GM21515 (cell line): Measurements from ENCODE around the gene TET3.
A peak's percentile ranks its signal among the peaks of the same experiment; 100 is the strongest.
"Not testable (repeated sequence)": the region's sequence is repeated elsewhere in the genome, so short reads cannot be mapped to it uniquely, and the experiment has no call there.

Source experiments
- ATAC-seq: cut with Tn5 transposase; IDR thresholded peaks from one replicate; pipeline ENCODE4 v1.9.1; 2021; ENCODE audit not compliant: unreplicated experiment

The TET3 gene

GRCh38 chr2:73984203-73984921 lies at the start of gene TET3:
Gene TET3 (plus strand): TSS chr2:73984910. CDS start chr2:73986404, 1,494 bp downstream.
- ATAC-seq, result peak; percentile 35

DNA sequence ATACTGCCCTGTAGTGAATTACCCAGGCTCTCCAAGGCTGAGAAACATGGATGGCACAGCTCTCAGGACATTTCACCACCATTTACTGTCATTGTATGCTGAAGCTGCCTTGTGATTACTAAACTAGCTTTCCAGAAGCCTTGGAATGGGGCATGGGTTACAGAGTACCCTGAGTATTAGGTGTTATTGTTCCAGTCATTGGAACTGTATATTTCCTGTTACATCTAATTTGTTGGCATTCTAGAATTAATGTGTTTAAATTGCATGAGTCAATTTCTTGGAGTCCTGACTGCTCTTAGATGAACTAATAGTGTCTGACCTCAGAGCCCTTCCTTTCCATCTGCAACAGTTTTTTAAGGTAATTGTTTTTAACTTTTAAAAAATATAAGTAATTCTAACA lies 49.1 kb upstream of the TET3 start:
- no peak for ATAC-seq

DNA sequence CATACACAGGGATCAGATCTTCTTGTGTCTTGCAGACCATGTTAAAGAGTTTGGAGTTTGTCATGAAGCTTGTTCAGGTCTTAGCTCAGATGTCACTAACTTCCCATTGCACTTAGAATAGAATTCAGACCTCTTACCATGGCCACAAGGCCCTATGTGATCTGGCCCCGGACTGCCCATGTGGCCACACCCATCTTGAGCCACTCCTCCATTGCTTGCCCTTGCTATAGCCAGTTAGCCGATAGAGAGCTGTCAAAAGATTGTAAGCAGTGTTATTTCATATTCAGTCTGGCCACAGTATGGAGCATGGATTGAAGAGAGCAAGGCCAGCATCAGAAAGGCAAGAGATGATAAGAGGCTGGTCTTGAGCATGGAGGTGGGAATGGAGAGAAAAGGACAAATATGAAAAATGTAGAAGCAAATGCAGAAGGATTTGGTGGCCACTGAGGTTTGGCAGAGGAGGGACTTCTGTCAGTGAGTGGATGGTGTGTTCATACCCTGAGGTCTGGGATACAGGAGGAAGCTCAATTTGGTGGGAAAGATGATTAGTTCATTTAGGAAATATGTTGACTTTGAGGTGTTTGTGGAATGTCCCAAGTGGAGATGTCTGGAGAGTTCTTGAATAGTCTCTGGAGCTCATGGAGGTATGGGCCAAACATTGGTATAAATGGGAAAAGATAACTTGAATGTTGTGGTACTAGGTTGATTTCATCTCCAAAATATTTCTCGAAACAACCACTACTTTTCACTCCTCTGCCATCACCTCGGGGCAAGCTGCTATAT lies 47.4 kb upstream of the TET3 start:
- ATAC-seq, result no peak

- ATAC-seq, result no peak
These were observed 46.8 kb upstream of the TET3 start for GRCh38 chr2:73937899-73938298.

DNA sequence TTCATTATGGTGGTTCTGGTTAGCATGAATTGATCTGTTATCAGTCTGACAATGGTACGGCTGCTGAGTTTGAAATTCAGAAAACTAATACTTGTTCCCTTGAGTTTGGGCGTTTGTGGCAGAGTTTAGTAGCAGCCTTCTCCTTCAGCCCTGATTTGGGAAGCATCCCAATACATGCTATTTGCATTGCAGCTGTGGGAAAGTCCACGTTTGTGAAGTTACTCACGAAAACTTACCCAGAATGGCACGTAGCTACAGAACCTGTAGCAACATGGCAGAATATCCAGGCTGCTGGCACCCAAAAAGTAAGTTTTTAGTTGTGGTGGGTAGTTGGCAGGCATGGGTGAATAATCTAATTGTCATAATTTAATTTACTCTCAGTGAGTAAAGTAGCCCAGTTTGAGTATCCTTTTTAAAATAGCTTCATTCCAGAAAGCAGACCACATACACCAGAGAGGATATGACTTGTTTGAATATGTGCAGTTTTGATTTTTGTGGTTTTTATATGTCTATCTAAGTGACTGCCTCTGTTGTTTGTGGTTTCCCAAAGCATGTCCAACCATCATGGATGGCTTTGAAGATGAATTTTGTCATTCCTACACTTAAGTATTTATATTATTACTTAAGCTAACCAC lies 45.9 kb upstream of the TET3 start:
- ATAC-seq, result no peak

DNA sequence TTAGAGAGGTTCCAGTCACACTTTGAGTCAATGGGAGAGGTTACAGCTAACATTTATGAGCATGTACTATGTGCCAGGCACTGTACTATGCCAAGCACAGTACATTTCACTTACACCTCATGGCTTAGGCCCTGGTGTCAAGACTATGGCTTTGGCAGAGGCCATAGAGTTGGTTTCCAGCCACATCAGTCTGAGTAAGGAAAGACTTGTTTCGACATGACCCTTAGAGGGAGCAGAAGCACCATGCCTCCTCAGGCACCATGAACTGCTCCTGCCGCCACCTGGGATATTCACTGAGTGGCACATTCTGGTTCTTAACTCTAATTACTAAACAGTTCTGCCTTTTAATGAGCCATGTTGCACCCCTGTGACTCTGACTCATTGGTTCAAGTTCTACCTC lies 45.3 kb upstream of the TET3 start:
- ATAC-seq, result no peak

DNA sequence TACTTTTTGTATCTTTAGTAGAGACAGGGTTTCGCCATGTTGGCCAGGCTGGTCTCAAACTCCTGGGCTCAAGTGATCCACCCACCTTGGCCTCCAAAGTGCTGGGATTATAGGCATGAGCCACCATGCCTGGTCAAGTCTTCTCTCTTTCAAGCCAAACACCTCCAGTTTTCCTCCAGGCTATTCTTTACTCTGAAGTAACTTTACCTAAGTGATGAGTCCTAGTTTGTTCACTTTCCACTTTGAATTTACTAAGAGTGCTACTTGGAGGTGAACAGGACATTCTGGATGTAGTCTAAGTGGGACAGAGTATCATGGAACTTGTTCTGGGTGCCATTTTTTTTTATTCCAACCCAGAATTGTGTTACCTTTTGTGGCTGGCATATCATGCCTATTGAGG lies 44.6 kb upstream of the TET3 start:
- not testable (repeated sequence) for ATAC-seq

DNA sequence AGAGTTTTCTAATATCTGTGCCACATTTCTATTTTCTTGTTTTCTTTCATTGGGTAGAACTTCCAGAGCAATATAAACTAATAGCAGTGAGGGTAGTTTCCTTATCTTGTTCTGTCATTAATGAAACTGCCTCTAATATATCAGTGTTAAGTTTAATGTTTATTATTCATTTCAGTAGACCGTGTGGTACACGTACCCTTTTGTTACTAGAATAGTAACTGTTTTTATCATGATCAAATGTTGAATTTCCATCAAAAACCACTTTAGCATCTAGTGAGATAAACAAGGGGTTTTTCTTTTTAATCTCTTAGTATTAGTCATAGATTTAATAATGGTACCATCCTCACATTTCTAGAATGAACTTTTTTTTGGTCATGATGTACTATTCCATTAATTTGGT lies 42.0 kb upstream of the TET3 start:
- no peak for ATAC-seq

DNA sequence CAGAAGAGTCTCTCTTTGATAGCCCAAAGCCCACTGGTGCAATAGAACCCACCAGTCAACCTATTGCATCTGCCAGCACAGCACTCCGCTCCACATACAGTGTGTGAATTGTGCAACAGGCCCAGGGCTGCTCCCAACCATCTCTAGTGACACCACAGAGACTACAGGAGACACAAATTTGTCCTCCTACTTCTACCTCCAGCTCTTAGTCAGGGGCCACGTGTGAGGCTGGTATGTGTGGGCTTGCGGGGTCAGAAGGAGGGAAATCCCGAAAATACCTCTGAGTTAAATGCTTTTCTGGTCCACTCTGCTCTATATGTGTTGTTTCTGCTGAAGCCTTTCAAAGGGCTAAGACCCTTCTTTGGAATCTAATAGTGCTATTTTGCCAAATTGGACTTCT lies 40.0 kb upstream of the TET3 start:
- ATAC-seq, result no peak

- no peak for ATAC-seq
These were observed 38.5 kb upstream of the TET3 start for GRCh38 chr2:73946215-73946614.

GRCh38 chr2:73946666-73947065 lies 38.0 kb upstream of the TET3 start:
- no peak for ATAC-seq

DNA sequence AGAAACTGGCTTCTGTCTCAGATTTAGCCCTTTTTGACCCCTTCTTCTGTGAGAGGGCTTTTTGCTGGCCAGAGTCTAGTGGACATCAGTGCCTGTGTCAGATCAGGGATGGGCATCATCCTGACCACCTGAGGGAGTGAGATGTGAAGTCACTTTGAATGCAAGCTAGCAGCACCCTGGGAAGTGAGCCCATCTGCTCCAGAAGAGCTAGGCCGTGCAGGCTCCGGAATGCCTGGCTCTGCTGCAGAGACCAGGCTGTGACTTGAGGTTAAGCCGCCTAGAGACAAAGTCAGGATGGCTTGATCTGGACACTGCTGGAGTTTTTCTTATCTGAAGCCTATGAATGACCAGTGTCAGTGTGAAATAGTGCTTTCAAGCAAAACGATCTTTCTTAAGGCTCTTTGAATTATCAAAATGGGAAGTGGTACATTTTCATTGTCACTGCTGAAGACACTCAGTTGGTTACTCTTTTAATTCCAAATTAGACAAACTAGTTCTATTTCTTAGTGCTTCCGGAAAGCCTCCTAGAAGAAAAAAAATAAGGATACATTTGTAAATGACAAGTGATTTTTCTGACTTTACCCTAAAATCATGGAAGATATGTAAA lies 37.2 kb upstream of the TET3 start:
- ATAC-seq, result no peak

DNA sequence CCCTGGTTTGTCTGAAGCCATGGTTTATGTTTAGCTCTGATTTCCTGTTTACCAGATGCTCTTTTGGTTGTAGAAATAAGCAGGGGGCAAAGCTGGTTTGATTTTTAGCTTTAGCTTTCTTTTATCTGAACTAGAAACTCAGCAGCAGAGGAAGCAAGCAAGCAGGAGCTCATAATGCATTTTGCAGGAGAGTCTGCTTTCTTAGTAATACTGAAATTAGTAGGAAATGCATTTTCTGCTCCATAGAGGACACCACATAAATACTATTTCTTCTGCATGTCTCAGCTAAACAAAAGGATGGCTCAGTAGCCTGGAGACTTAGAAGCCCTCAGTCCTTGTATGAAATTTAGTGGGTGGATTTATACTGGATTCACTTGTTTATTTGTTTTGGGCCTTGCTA lies 34.9 kb upstream of the TET3 start:
- no peak for ATAC-seq

DNA sequence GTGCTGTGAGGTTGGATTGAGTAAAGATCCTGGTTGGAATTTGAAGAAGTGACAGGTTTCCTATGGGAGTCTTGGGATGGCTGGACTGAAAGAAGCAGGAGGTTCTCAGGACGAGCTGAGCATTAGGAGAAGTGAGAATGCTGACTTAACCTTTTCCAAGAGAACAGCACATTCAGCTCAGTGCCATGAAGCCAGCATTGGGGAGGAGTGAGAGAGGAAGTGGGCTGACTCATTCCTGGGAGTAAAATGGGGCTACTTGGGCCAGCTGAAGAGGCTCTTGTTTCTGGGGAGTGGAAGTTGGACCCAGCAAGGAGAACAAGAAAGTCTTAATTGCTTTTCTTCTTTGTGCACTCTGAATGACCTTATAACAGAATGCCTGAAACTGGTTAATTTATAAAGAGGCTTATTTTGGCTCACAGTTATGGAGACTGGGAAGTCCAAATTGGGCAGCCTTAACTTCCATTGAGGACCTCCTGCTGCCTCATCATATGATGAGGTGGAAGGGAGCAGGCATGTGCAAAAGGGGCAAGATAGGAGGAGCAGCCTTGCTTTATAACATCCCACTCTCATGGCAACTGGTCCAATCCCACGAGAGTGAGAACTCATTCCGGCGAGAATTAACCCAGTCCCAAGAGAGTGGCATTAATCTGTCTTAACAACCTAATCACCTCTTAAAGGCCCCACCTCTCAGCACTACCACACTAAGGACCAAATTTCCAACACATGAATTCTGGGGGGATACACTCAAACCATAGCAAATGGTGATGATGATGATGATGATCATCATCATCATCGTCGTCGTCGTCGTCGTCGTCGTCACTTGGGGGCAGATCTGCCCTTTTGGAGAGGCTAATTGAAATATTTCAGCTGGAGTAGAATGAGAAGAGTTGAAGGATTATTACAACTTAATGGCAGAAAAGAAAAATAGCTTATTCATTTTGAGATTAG lies 31.9 kb upstream of the TET3 start:
- ATAC-seq, result no peak

DNA sequence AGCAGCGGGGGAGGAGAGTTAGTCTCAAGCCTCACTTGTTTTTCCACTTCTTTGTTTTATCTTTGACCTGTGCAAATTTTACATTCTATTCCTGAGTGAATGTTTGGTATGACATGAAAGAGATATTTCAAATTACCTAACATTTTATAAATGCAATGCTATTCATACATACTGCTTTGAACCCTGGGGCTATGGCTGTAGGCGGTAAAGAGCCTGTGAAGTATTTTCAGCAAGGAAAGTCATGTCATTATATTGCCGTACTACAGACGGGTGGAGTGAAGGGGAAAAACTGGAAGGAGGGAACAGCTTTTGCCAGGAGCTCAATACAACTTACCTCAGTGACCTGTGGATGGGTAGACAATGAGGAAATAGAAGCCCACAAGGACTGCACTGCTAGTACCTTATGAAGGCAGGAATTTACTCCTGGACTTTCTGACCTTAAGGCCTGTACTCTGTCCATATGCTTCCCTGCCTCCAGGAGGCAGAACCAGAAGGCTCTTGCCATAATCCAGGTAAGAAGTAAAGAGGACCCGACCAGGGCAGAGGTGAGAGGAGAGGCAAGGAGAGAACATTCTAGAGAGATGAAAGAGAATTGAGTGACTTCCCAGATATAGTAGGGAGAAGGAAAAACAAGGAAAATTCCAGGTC lies 28.4 kb upstream of the TET3 start:
- no peak for ATAC-seq

- ATAC-seq, result no peak
These were observed 23.4 kb upstream of the TET3 start for GRCh38 chr2:73961274-73961673.

GRCh38 chr2:73961823-73962615 lies 22.7 kb upstream of the TET3 start:
- ATAC-seq, result no peak

DNA sequence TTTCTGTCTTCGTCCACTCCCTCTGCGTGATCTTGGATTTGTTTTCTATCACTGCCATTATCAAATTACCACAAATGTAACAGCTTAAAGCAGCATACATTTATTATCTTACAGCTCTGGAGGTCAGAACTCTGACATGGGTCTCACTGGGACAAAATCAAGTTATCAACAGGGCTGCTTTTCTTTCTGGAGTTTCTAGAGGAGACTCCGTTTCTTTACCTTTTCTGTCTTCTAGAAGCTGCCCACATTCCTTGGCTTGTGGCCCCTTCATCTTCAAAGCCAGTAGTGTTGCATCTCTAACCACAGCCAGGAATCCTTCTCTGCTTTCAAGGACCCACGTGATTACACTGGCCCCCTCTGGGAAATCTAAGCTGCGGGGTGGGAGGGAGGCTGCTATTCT lies 21.9 kb upstream of the TET3 start:
- ATAC-seq, result no peak

DNA sequence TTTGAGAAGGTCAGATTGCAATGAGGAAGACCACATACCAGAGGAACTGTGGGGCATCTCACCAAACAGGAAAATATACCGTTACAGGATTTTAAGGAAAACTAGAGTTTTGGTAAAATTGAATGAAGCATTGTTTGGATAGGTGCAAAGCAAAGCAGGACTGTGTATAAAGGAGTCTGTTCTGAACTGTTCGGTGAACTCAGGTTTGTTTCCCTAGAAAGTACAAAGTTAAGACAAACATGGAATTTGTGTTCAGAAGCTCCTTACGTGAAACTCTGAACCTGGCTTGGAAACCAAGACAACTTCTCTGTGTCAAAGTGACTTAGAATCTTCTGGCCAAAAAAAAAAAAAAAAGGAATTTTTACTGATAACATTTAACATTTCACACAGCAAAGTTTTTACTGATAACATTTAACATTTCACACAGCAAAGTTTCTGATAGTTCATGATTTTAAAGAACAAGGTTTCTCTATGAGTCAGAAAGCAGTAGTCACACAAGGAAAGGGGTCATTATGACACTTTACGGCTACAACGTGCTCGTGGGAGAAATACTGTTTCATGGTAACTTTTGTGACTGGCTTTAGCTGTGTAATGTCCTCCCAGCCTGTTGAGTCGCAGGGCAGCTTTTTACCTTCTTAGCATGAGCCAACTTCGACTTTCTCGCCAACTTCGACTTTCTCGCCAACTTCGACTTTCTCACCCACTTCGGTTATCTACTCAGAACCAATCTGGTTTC lies 21.2 kb upstream of the TET3 start:
- no peak for ATAC-seq
